ENCODE data around the gene P2RX4.
"Not testable (repeated sequence)": the region's sequence is repeated elsewhere in the genome, so short reads cannot be mapped to it uniquely, and the experiment has no call there.

Gene P2RX4

DNA sequence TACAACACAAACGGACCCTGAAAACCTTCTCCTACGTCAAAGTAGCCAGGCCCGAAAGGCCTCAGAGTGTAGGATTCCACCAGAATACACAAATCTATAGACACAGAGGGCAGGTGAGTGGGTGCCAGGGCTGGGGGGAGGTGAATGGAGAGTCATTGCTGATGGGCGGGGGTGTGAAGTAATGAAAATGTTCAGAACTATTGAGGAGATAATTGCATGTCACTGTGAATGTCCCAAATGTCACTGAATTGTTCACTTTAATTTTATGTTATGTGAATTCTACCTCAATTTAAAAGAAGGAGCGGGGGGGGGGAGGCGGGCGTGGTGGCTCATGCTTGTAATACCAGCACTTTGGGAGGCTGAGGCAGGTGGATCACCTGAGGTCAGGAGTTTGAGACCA is 36.0 kb downstream of the P2RX4 start:
- no peak for DNase-seq

DNA sequence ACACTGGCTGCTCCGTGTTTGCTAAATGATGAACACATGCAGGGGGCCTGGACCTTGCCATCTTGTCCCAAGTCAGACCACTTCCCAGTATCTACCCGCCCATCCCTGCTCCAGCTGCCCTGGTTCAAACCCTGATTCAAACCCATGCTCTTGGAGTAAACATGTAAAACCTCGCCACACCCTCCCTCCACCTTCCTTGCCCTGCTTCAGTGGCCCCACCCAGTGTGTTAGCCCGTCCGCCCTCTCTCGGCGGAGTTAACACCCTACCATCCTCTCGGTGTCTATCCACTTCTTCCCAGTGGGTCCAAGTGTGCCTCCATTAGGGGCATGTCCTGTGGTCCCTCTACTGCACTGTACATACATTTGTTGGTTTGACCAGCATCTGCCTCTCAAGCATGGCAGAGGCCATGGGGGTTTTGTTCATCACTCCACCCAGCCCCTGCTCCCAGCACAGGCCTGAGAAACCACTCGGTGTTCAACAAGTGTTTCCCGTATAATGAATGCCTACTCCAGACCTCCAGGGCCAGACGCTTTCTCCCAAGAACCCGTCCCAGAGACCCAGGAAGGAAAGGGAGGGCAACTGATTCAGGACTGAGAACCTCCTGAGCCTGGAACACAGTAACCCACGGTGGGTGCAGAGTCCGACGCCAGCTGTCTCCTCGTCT is 37.1 kb downstream of the P2RX4 start:
- no peak for DNase-seq

DNA sequence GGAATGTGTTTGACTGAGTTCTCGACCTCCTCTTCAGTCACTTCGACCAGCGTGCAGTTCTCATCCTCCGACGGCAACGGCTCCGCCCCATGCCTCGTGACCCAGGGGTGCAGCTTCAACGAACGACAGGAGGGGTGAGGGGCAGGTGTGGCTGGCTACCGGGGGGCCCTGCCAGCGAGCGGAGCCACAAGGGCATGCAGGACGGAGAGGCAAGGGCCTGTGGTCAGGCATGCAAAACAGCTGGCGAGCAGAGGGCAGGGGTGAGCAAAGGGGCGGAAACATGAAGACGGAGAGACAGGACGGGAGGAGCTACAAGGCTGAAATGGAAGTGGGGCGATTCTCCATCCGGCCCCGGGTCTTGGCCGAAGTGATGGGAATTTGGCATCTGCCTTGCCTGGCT is 38.7 kb downstream of the P2RX4 start:
- DNase-seq = no peak

DNA sequence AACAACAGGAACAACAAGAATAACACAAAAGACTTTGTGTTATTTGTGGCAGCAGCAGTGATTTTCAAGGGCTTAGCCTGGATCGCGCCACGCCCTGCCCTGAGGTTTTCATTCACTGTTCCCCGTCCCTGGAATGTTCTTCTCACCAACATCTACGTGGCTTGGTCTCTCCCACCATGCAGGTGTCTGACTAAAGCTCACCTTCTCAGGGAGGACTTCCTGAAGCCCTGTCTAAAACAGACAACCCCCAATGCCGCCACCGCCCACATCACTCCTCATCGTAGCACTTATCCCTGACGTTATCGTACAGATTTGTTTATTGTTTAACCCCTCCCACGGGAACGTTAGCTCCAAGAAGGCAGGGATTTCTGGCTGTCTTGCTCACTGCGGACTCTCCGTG is 40.4 kb downstream of the P2RX4 start:
- no peak for DNase-seq

DNA sequence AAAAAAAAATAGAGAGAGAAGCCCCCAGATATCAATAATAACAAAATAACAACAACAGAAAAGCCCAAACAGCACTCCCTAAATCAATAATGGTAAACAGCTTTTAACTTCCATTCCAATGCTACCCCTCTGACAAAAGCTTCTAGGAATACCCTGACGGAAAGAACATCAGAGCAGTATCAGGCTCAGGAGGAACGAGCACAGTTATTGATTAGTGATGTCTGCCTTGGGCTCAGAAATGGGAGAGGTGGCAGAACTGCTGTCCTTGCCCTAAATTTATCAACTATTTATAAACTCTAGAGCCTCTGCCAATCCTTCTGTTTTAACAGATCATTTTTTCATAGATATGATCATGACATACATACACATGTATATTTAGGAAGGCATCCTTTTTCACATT is 41.9 kb downstream of the P2RX4 start:
- no peak for DNase-seq

DNA sequence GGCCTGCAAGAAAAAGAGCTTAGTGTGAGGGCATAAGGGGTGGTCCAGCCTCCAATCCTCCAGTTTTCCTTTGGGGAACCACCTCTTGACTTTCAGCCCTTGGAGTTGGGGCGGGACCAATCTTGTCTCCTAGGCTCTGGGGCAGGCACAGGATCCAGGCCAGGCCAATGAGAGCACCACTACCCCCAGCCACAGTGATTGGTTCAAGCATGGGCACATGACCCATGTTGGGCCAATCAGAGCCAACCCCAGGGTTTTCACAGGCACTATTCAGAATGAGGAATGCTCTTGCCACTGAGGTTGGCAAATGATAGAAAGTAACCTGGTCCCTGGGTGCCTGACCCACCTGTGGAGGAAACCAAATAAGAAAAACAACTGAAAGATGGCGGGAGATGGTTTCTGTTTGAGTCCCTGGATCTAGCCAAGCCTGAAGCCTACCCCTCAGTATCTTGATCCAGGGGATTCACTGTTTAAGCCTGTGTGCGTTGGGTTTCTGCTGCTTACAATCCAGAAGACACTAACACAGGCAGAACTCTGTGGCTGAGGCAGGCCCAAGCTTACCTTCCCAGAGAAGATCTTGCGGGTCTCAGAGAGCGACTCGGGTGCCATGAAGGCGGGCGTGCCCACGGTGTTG is 42.9 kb downstream of the P2RX4 start:
- DNase-seq = no peak

DNA sequence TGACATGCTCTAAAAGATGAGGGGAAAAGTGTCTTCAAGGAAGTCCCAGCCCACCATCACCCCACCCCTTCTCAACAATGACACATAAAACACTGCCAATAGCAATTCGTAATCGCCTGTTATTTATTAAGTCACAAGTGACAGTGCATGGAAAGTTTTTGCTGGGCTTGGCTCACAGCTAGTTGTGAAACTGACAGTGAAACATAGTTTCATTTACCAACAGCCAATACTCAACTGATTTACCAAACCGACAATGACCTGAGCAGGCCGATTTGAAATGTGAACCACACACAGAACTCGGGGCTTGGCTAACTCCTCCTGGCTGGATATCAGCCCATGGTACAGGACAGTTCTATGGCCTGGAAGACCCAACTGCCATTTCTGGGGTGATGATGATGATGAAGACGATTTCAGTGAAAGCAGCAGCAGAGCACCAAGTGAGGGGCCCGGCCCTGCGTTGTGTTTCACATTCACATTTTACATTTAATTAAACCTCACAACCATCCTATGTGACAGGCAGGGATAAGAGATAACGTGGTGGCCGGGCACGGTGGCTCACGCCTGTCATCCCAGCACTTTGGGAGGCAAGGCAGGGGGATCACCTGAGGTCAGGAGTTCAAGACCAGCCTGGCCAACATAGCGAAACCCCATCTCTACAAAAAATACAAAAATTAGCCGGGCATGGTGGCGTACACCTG is 43.9 kb downstream of the P2RX4 start:
- DNase-seq = no peak

DNA sequence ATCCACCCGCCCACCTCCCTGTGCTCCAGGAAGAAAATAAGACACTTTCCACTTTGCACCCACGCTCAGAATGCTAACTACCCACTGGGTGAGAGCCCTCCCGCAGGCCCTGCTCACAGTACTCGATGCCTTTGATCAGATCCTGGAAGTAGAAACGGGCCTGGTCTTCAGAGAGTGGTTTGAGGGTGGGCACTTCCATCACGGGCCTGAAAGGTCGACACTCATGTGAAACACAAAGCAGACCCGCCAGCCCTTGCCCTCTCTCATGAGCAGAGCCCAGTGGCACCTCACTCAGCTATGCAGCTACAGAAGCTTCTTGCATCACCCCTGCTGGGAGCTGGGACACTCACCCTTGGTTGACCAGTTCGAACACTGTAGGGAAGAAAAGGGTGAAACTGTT is 45.5 kb downstream of the P2RX4 start:
- no peak for DNase-seq

DNA sequence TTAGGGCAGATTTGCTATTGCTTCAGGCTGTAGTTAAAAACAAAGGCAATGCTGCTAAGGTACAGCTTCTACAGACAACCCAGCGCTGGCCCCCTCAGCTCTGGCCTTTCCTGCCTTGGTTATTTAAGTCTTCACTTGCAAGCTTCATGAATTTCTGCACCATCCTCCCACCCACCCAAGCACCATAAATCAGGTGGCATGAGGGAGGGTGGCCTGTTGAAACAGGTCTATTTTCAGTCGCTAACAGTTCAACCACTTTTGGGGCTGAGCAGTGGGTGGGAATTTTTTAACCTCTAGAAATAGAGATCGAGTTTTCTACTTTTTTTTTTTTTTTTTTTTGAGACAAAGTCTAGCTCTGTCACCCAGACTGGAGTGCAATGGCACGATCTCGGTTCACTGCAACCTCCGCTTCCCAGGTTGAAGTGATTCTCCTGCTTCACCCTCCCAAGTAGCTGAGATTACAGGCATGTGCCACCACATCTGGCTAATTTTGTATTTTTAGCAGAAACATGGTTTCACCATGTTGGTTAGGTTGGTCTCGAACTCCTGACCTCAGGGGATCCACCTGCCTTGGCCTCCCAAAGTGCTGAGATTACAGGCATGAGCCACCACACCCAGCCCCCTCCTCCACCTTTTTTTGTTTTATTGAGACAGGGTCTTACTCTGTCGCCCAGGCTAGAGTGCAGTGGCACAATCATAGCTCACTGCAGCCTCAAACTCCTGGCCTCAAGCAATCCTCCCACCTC is 47.9 kb downstream of the P2RX4 start:
- DNase-seq = not testable (repeated sequence)

DNA sequence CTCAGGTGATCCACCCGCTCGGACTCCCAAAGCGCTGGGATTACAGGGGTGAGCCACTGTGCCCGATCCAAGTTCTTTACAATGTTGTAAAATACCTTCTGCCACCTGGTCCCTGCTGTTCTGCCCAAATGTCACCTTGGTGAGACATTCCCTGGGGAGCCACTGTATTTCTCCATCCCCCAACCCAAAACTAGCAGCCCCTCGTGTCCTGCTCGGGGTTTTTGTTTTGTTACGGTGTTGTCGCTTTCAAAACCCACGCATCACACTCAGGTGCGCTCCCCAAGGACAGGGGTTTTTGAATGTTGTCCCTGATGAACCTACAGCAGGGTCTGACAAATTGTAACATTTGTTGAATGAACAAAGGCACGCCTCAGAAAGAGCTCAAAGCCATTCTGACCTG is 49.1 kb downstream of the P2RX4 start:
- DNase-seq = no peak

DNA sequence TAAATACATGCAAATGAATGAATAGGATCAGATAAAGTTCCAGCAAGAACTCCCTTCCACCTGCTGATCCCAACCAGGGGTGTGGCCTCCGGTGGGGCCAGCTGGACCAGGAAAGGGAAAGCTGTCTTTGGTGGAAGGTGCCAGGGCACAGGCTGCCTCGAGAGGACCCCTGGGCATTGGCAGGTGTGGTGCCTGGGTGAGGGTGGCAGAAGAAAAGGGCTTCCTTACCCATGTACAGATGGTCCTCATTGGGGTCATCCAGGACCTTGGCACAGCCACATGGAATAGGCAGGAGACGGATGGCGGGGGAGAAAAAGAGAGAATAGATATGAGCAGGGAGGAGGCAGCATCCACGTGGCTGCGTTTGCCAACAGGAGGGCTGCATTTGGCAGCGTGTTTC is 50.2 kb downstream of the P2RX4 start:
- DNase-seq = no peak

DNA sequence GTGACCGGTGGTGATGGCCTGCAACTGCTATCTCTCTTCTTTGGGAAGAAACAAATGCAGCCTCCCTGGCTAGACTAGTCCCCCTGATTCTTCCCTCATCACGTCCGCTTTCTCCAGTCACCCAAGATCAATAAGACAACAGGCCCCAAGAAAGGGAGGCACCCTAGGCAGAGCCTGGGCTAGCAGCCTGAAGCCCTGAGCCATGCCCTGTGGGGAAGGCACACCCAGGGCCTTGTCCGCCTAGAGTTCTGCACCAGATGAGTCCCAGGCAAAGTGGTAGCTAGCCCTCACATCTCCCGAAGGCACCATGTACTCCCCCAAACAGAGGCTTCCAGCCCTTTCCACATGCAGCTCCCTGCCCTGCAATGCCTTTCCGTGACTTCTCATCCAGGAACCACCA is 51.5 kb downstream of the P2RX4 start:
- no peak for DNase-seq

DNA sequence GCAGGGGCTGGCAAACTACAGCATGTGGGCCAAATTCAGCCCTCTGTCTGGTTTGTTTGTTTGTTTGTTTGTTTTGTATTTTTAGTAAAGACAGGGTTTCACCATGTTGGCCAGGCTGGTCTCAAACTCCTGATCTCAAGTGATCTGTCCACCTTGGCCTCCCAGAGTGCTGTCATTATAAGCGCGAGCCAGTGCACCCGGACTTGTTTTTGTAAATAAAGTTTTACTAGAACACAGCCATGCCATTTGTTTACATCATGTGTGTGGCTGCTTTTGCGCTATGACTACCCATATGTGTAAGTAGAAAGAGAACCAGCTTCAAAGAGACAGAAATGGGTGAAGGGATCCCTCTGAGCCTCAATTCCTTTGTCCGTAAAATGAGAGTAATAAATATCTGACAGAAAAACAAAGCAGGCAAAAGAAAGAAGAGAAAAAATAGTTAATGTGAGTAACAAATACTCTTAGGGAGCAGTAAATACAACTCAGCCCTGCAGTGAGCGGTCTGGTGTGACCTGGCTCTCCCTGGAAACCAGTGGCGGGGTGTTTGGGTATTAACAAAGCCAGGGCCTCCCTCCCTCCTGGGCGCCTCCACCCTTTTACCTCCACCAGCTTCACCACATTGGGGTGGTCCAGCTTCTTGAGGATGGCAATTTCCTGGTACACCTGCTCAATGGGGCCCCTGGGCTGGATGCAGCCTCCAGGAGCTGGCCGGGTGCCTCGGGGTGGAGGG is 53.4 kb downstream of the P2RX4 start:
- DNase-seq = no peak

DNA sequence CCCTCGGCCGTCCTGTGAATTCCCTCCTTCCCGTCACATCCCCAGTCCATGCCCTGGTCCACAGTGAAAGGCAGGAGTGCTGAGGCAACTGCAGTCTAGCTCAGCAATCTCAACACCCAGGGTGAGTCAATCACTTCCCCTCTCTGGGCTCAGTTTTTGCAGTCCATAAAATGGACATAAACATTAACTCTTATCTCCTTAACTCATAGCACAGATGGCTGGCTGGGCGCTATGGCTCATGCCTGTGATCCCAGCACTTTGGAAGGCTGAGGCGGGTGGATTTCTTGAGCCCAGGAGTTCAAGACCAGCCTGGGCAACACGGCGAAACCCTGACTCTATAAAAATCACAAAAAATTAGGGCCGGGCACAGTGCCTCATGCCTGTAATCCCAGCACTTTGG is 54.2 kb downstream of the P2RX4 start:
- DNase-seq = no peak

DNA sequence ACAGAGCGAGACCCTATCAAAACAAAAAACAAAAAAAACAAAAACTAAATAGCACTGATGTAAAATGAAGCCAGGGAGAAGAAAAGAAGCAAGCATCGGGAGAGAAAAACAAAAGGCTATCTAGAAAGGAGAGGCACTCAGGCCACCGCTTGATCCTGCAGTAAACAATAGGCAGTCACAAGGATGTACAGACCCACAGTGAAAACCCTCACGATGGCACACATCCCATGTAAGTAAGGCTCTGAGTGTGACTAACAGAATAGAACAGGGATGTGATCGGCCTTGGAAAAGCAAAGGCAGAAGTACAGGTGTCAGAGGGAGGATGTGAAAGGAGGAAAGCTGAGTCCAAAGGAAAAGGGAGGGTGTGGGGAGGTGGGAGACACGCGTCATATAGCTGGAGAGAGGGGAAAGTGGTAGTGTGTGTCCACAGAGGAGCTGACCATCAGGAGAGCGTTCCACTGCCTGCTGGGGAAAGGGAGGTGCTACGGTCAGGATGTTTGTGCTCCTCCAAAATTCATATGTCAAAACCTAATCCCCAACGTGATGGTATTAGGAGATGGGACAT is 55.1 kb downstream of the P2RX4 start:
- no peak for DNase-seq

DNA sequence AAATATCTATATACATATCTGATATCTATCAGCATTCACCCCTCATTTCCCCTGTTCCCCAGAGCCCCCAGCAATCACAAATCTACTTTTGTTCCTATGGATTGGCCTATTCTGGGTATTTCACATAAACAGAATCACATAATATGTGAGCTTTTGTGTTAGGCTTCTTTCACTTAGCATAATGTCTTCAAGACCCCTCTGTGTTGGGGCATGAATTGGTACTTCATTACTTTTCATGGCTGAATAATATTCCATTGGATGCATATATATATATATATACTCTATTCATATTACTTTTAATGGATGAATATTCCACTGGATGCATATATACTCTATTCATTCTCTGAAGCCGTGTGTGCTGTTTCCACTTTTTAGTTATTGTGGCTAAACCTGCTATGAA is 57.9 kb downstream of the P2RX4 start:
- DNase-seq = no peak

DNA sequence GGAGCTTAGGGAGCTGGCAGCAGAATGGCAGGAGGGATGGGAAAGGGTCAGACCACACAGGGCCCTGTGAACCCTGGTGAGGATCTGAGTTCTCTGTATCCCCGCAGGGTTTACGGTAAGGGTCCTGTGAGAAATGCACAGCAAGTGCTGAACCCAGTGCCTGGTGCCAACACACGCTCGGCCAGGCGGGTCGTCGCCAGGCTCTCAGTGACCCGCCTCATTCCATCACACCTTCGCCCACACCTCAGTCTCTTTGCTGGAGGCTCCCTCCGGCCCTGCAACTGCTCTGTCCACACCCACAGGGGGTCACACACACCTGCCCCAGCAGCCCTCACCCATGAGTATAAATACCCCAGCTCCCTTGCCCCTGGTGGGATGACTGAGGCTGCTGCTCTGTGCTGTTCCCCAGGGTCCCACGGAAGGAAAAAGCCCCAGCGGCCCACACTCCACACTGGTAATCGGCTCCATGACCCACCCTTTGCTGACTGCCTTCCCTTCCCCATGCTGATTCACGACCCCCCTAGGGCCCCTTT is 63.5 kb downstream of the P2RX4 start:
- no peak for DNase-seq

DNA sequence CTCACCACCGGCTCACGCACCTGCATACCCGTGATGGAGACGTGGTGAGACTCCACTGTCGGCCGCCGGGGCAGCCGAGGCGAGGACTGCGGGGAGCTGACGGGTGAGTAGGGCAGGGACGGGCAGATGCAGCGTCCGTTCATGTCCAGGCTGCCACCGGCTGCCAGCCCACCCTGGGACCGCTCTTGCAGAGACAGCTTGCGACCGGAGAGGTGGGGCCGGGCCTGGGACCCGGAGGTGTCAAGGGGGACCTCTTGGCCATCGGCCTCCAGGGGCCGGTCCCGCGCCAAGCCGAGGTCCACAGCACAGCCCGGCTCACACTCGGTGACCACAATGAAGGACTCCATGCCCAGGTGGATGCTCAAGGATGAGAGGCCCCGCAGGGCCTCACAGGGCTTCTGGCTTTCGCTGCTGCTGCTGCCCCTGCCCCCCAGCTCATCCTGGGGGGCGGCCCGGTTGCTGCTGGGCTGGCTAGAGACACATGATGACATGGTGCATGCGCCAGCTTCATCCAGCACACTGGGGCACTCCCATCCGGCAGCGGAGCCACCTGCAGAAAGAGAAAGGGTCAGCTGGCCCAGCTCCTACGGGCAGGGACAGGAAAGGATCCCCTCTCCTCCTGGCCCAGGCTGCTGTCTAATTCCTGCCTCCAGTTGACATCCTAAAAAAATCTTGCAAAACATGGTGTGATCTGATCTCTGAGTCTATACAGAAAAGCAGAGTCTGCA is 64.3 kb downstream of the P2RX4 start:
- DNase-seq = no peak

DNA sequence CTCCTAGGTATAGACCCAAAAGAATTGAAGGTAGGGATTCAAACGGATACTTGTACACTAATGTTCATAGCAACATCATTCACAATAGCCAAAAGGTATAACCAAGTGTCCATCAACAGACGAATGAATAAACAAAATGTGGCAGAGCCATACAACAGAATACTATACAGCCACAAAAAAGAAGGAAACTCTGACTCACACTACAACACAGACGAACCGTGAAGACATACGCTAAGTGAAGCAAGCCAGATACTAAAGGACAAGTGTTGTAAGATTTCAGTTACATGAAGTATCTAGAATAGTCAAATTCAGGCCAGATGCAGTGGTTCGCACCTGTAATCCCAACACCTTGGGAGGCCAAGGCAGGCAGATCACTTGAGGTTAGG is 67.4 kb downstream of the P2RX4 start:
- no peak for DNase-seq

DNA sequence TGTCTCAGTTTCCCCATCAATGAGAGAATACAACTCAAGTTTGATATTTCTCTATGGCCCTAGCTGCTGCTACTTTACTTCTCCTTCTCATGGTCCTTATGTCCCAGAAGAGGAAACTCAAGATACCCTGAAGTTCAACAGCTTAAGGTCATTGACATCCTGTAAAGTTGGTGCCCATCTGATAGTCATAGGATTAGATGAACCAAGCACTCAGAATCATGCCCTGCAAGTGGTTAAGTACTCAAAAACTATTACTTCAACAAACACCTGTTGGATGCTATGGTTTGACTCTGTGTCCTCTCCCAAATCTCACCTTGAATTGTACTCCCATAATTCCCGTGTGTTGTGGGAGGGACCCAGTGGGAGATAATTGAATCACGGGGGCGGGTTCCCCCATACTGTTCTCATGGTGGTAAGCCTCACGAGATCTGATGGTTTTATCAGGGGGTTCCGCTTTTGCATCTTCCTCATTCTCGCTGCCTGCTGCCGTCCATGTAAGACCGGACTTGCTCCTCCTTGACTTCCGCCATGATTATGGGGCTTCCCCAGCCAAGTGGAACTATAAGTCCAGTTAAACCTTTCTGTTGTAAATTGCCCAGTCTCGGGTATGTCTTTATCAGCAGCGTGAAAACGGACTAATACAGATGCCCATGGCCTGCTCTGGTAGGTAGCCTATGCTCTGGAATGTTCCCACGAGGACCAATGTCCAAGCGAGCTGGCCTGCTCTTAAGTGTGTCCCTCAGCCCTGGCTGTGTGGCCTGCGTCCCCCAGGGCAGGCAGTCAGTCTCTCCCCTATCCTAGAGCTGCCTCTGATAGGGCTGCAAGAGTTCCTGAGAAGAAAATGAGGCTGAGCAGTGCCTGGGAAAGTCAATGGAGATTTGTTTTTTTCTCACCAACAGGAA is 68.5 kb downstream of the P2RX4 start:
- no peak for DNase-seq

DNA sequence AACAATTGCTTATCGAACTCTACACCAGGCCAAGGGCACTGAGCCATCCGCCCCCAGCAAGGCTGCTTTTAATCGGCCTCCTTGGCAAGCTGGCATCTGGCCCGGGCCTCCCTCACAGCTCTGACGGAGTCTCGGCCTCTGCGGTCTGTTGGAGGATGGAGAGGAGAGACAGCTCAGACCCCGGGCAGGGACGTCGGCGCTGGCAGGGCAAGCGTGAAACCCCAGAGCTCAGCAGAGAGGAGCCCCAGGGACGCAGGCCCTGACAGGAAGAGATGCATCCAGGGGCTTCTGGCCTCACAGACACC is 69.1 kb downstream of the P2RX4 start:
- DNase-seq = no peak
